HG03108 (cell line): ENCODE data around the gene CLDN14.

ENCODE experiments used
- ATAC-seq: cut with Tn5 transposase; IDR thresholded peaks from one replicate; pipeline ENCODE4 v1.9.1; 2021; ENCODE audit warnings: moderate library complexity; ENCODE audit not compliant: unreplicated experiment

CLDN14 gene, protein sequence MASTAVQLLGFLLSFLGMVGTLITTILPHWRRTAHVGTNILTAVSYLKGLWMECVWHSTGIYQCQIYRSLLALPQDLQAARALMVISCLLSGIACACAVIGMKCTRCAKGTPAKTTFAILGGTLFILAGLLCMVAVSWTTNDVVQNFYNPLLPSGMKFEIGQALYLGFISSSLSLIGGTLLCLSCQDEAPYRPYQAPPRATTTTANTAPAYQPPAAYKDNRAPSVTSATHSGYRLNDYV

DNA sequence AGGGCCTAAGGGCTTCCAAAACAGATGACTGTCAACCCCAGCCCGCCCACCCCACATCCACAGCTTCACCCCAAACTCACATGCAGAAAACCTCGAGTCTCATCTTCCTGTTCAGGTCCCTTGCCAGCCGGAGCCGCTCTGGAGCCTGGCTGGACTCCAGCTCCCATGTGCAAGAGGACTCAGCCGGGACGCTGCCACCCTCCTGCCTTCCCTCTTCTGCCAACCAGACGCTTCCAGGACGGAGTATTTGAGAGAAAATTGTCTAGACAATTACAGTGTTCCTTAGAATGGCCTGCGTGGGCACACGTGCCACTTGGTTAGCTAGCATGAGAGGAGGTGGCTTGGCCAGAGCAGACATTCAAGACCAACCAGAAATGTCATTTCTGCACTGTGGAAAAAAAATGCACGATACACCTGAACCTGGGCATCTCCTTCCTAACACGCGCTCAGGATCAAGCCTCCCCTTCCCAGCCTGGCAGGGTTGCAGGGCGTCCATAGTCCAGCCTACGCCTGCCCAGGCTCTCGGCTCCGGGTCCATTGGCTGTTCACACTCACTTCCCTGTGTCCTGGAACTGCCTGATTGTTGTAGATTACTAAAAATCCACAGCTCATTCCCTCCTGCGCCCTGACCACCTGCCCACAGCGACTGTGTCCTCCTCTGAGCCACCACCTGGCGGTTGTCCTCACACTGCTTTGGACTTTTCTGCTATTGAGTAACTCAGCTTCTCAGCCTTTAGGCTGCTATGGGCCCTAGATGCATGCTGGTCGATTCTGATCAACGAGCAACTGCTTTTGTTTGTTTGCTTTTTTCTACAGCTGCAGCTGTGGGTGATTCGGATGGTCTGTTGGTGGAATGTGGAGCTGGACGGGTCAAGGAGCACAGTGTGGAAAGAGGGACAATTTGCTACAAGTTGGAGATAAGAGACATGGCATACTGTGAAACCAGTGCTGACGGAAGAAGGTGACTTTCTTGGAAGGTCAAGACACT lies at the start of gene CLDN14:
CLDN14 (minus strand) TSS at position 708 of the 988 bp plus-strand sequence. CDS start 18,427 bp downstream, outside the sequence.
- ATAC-seq, result no peak

DNA sequence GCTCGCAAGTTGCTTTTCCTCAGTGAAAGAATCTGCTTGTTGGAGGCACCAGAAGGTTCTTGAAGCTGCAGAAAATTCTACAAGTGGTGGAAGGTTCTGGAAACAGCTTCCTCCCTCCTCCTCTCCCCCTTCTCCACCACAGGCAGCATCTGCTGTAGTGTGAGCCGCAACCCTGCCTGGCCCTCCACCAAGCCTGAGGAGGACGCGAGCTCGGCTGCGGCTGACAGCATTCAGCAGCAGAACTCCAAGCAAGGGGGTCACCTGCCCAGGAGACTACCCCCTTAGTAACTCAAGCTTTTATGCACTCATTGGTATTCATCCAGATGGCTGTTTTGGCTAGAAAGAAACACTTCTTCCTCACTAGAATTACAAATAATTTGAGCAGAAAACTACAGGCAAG lies 48.8 kb upstream of the CLDN14 start:
- ATAC-seq, result no peak

DNA sequence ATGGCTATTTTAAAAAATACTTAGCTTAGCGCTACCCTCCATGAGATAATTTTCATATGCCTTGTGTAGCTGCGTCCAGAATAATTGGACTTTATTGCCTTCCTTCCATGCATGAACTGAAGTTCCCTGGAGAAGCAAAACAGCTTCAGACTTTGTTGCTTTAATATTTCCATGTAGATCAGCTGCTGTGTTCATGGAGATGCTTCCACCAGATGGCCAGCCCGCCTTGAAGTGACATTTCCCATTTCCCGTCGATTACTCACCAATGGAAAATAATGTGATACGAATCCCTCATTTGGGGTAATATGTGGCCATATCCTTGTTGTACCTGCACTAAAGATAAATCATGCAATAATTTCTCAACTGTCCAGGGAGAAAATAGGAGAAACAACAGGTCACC lies 47.4 kb upstream of the CLDN14 start:
- ATAC-seq, result no peak

DNA sequence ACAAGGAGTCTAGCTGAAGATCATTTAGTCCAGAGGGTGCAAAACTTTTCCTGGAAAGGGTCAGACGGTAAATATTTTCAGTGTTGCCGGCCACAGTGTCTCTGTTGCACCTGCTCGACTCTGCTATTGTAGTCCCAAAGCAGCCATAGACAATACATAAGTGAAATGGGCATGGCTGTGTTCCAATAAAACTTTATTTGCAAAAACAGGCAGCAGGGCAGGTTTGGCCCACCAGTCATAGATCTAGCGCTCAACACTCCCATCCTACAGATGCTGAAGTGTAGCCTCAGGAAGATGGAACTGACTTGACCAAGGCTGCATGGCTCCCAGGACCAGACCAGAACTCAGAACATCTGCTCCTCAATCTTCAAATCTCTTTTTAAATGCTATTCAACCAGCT lies 46.2 kb upstream of the CLDN14 start:
- no peak for ATAC-seq

DNA sequence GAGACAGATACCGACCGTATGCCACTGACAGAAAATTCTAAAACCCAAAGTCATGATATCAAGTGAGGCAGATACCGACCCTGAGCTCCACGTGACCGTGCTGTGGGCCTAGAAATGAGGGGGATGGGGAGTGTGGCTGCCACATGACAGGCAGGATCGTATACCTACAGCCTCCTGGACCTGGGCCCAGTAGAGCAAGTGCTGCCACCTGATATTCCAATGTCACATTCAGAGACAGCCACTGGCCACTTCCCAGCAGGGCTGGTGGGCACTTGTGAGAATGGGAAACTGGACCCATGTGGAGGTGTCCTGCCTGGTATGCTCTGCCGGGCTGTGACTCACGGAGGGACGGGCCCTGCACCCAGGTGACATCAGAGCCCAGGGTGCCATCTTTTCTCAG lies 44.6 kb upstream of the CLDN14 start:
- no peak for ATAC-seq

DNA sequence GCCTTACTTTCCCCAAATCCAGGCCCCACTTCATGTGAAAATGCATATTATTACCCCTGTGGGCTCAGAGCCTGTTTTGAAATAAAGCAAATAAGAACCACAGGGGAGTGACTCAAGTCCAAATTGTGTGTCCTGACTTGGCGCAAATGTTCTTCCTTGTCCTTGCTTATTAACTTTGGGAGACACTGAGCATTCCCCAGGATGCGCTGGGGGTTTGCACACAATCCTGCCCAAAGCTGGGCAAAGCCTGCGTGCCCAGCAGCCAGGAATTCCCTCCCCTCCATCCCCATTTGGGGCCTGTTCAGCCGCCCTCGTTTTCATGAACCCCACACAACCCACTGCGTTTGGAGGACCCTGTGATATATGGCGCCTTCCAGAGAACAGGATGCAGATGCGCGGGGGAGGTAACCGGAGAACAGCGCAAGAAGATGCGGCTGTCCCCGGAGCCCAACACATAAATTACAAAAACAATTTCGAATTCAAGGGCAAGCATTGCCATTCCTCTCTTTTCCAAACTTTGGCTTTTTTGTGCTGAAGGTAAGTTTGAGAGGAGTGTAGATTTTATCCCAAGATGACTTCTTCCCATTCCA lies 42.4 kb upstream of the CLDN14 start:
- no peak for ATAC-seq

DNA sequence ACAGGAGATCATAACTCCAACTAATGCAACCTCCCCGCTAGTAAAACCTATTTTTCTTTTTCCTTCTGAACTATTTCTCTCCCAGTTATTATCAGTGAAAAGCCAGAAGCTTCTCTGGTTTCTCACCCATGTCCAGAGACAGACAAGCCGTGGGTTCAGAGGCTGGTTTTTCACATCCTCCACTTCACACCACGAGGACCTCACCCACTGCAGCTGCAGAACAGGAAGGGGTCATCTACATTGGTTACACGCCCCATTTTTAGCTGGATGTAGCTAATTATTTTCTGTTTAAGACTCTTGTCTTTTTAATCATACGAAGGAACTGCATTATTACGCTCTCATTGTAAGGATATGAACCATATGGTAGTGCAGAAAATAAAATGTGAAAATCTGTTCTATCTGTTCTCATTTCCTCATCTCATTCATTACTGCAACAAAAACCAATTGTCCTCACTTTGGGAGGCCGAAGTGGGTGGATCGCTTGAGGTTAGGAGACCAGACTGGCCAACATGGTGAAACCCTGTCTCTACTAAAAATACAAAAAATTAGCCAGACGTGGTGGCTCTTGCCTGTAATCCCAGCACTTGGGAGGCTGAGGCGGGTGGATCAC lies 39.1 kb upstream of the CLDN14 start:
- ATAC-seq, result no peak

DNA sequence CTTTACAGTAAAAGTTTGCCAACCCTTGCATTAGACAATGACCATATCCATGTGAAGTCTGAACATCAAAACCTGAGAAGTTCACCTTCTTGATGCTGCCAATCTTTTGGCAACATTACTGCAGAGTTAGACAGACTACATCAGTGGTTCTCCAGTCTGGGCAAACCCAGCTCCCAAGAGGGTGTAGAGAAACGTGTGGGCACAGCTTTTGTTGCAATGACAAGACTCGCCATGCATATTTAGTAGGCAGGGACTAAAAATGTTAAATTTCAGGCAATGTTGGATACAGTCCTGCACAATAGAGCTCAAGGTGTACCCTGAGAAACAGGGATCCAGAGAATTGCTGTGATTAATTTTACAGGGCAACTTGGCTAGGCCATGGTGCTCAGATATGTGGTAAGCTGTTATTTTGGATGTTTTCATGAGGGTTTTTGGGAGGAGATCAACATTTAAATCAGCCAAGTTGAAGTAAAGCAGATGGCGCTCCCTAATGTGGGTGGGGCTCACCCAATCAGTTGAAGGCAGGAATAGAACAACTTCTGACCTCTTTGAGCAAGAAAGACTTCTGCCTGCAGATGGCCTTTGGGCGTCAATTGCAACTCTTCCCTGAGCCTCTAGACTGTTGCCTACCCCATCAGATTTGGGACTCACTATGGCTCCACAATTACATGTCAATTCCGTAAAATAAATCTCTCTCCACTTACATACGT lies 37.6 kb upstream of the CLDN14 start:
- no peak for ATAC-seq

DNA sequence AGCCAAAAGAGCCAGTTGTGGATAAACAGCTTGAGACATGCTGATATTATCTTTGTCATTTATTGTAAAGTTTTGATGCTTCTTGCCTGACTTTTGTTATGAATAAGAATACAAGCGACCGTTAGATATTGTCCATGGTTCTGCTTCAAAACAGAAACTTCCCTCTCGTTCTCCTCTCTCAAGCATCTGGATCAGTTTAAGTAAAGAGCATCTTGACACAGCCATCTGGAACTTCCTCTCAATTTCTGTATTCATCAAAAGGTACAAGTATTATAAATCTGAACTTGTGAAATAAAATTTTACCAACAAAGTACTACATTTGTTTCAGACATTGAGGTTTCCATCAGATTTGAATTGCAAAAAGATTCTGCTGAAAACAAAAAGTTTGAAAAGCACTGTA lies 36.4 kb upstream of the CLDN14 start:
- ATAC-seq, result no peak

DNA sequence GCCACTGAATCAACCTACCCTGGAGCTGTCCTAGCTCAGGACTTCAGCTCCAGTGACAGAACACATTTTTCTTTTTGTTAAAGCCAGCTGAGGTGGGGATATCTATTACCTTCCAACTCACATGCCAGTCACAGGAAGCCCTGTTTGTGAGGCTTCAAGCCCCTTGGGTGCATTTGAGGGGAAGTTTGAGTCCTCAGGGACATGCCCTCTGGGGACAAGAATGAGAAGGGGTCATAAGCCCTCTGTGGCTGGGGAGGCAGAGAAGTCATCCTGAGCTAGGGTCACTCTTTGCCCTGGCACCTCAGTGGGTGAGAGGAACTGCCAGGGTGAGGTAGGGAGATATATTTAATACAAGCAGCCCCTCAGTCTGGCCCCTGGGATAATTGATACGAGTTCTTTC lies 33.5 kb upstream of the CLDN14 start:
- ATAC-seq, result no peak

DNA sequence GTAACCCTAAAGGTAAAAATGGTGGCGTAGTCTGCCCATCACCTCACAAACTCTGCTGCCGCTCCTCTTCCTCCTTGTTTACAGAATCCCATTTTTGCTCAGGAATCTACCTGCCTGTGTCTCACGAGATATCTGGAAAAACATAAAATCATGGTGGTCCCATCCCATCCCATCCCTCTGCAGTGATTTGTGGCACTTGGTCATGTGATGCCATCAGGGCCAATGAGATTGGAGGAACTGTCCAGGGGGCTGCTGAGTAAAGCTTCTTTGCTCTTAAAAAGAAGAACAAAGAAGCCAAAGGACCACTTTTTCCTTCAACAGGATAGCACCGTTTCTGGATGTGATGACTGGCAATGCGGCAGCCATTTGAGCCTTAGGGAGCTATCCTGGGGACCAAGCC lies 33.0 kb upstream of the CLDN14 start:
- no peak for ATAC-seq

DNA sequence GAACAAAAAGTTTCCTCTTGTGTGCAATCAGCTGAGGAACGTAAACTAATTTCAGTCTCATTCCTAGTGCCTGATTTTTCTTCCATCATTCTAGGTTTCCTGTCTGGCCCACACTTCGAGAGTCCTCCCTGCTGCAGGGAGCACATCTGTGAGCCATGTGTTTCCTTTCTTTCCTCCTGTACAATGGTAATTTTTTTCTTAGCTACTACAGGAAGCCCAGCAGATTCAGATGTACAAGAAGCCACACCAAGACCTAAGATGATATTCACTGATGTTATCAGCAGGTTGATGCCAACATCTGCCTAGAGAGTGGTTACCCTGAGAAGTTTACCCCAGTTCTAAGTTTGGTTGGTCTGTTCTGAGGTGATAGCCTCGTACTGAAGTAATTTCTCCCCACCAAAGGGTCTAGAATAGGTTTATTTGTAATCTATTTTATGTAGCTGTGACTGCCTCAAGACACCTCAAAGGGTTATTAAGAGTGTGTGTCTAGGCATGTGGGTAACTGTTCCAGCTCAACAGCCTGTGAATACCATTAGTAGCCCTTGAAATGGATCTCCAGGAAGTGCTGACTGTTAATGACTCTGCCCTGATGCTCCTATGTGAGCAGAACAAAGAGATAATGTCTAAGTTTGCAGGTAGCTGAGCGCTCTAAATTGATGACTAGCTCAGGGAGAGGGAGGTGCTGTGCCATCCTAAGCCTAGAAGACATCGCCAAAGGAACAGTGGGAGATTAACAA lies 31.7 kb upstream of the CLDN14 start:
- no peak for ATAC-seq

DNA sequence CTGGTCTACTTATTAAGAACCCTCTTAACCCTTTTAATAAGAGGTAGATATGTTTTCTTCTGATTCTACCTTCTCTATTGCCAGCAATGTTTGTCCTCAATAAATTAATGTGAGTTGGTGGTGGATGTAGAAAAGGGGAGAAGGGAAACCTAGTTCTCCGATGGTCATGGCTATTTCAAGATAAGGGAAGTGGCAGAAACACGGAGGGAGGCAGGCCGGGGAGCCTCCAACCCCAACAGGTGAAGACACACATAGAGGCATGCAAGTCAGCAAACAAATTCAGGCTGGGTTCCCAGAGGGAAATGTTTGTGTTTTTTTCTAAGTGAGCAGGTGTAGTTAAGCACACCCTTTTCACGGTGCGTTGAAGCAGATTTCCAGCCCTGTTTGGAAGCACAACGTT lies 31.0 kb upstream of the CLDN14 start:
- no peak for ATAC-seq

DNA sequence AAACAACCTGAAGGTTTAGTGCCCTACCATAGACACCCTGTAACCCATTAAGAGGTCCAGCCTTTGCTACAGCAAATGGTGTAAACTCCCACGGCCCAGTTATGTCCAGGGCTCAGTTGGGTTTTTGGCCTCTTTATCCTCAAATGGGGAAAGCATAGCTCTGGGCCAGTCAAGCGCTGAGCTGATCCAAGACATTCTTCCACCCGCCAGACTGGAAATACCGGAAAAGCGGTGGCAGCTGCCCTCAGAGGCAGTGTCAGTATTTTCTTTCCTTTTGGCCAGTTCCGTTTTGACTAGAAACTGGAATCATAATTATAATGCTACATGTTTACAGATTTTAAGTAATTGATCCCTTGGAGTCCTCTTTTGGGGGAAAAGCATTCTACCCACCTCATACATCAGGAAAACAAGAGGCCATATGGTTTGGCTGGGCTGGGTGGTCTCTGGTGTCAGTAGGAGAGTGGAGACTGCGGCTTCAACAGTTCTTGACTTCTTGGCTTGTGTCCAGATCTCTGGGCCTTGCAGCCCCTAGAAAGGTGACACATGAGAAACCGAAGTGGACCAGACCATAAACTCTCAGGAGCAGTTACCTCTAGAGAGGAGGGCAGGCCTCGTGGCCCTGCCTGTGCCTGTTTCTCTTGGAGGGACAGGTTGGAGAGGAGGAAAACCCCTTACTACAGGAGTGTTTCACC lies 30.2 kb upstream of the CLDN14 start:
- no peak for ATAC-seq

DNA sequence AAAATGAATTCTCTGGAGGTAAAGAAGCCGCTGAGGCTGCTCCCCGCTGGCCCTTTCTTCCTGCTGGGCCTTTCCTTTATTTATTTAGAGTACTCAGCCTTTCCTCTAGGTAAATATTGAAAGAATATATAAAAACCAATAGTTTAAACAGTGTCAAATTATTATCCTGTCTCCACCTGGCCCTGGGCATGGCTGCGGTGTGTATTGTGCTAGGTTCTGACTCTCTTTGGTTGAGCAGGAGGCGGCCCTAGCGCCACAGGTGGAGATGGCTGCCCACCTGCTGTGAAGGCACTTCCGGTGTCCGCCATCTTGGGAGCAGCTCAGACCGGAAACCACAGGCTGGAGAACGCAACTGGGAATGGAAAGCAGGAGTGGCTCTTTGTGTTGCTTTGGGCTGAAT lies 29.0 kb upstream of the CLDN14 start:
- ATAC-seq, result no peak

DNA sequence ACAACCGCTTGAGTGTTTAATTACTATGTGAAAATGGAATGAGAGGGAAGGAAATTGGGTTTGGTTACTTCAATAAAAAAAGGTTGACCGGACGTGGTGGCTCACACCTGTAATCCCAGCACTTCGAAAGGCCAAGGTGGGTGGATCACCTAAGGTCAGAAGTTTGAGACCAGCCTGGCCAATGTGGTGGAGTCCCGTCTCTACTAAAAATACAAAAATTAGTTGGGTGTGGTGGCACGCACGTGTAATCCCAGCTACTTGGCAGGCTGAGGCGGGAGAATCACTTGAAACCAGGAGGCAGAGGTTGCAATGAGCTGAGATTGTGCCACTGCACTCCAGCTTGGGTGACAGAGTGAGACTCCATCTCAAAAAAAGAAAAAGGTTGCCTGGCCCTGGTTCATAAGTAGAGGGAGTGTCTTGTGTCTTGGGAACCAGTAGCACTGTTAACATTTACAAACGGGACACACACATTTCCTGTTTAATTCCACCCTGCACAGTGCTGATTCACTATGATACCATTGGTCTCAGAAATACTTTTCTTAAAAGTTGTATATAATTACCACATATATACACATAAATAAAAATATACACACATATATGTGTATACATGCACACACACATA lies 27.6 kb upstream of the CLDN14 start:
- no peak for ATAC-seq

DNA sequence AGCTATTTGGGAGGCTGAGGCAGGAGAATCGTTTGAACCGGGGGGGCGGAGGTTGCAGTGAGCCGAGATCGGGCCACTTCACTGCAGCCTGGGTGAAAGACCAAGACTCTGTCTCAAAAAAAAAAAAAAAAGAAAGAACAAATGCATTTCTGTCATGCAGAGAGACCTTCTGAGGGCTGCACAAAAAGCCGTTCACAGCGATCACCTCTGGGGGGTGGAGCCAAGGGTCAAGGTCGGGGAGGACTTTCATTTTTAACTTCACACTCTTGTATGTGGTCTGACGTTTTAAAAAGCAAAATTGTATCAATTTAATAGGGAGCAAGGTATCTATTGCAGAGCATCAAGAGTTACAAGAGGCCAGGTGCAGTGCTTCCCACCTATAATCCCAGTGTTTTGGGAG lies 26.6 kb upstream of the CLDN14 start:
- ATAC-seq, result no peak

DNA sequence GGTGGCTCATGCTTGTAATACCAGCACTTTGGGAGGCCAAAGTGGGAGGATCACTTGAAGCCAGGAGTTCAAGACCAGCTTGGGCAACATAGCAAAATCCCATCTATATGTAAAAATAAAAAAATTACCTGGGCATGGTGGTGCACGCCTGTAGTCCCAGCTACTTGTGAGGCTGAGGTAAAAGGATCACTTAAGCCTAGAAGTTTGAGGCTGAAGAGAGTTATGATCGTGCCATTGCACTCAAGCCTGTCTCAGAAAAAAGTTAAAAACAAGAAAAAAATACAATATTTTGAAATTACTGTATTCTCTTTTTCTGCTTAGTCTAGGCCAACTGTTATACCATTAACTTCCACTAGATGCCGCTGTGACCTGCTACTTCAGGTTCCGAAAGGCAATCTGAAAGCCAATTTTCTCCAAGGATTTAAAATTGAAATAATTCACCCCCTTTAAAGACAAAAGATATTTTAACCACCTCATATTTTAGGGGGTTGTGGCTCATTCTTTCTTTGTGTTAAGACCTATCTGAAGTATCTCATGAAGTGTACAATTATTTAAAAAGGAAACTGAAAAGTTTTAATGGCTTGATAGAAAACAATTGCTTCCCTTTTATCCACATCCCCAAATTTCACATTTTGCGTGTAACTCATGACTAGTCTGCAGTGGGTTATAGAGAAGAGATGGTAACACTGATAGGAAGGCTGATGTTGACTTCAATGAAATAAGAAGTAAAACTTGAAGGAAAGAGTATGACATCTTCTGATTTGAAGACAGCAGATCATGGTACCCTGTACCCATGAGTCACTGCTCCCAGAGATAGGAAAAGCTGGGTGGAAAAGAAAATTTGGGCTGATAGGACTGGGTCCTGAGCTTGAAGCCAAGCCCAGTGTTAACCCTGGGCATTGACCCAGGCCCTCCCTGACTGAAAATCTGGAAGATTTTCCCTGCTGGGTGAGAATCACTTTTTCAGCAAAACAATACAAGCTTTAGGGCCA lies 24.4 kb upstream of the CLDN14 start:
- ATAC-seq, result no peak
